NCI-H774 (cell line): ENCODE measurements around the gene GPX4.

Experiments used
- DNase-seq: peaks from one replicate; lab custom pipeline; 2025; lab: John Stamatoyannopoulos, UW

Gene GPX4

DNA sequence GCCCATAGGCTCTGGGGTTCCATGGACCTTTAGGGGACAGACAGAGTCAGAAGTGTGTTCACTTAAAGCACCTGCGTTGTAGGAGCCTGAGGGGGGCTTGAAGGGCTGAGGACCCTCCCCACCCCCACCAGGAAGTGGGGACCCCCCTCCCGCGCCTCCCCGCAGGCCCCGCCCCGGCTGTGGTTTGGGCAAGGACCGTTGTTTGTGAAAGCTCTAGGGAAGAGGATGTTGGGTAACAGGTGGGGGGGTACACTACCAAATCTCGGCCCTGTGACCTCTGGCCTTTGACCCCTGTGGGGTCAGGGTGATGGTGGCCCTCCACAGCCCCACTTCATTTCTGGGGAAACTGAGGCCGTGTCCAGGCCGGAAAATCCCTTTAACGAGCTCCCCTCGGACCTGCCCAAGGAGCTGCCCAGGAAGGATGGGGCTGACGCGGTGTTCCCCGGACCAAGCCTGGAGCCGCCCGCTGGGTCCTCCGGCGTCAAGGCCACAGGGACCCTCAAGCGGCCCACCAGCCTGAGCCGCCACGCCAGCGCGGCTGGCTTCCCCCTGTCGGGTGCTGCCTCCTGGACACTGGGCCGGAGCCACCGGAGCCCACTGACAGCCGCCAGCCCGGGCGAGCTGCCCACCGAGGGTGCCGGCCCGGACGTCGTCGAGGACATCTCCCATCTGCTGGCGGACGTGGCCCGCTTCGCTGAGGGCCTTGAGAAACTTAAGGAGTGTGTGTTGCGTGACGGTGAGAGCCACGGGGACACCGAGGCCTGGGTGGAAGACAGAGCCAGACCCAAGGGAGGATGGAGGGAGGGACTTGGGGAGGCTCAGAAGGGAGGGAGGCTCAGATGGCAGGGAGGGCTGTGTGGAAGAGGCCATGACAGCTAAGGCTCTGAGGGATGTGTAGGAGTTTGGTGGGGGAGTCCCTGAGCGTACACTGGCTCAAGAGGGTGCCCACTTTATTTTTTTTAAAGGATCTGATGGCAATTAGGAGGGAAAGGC lies 35.5 kb upstream of the GPX4 start:
- DNase-seq, result no peak

DNA sequence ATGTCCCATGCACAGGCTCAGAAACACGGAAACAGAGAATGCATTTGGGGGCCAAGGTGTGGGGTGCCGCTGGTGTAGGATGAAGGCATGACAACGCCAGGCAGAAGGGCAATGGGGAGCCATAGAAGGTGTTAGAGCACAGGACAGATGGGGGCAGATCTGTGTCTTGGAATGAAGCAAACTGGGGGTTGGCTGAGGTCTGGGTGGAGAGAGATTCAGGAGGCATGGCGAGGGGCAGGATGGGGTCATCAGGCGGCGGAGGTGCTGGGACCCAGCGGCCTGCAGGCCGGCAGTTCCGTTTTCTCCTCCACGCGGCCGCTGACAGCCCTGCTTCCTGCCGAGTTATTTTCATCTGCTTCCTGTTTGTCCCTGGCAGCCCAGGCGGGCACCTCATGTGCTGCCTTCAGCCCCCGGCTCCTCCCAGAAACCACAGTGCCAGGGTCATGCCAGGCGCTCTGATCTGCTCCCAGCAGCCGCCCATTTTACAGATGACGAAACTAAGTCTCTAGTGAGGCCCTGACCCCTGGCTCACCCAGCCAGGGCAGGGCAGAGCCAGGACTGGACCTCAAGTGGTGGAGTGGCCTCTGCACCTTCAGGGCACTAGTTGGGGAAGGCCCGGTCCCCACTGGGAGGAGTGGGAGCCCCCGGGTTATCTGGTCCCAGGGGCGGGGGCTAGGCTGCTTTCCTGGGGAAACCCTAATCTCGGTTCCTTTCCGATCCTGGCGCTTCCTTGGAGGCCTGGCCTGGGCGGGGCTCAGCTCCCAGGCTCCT lies 34.6 kb upstream of the GPX4 start:
- DNase-seq, result no peak

DNA sequence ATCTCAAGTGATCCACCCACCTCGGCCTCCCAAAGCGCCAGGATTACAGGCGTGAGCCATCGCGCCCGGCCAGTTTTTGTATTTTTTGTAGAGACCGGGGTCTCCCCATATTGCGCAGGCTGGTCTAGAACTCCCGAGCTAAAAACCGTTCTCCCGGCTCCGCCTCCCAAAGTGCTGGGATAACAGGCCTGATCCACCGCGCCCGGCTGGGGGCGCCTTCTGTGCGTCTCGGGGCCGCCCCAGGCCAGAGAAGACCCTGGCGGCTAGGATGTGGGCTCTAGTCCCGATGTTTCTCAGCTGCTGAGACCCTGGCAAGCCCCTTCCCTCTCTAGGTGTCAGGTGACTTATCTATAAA lies 33.2 kb upstream of the GPX4 start:
- no peak for DNase-seq

DNA sequence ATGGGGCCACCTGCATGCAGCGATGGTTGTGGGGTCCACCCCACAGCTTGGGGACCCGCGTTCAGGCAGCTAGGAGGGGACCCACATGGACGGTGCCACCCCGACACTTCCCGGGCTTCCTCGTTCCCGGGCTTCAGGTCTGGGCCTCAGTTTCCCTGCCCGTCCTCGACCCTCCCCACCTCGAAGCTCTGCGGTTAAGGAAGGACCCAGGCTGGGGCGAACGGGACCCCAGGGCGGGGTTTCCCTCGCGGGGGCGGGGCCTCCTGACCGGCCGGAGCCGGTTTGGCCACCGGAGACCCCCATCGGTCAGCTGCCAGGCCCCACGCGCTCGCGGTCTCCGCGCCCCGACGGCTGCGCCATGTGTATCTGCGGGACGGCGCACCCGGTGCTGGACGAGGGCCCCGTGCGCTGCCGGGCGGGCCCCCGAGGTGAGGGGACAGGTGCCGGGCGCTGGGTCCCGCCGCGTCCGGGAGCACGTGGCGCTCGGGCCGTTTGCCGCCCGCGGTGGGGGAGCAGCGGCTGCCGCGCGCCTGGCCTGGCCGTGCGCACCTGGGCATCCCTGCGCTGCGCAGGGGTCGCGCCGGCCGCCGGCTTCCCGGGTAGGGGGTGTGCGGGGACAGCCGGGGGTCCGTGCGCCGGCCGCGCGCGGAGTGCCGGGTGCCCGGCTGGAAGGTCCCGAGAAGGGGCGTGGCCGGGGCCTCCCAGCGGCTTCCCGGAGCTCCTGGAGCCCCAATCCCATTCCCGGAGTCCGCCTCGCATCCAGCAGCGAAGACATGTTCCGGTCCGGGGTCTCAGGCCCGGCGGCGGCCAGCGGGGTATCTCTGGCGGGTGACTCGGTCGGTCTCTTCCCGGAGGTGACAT lies 32.6 kb upstream of the GPX4 start:
- no peak for DNase-seq

DNA sequence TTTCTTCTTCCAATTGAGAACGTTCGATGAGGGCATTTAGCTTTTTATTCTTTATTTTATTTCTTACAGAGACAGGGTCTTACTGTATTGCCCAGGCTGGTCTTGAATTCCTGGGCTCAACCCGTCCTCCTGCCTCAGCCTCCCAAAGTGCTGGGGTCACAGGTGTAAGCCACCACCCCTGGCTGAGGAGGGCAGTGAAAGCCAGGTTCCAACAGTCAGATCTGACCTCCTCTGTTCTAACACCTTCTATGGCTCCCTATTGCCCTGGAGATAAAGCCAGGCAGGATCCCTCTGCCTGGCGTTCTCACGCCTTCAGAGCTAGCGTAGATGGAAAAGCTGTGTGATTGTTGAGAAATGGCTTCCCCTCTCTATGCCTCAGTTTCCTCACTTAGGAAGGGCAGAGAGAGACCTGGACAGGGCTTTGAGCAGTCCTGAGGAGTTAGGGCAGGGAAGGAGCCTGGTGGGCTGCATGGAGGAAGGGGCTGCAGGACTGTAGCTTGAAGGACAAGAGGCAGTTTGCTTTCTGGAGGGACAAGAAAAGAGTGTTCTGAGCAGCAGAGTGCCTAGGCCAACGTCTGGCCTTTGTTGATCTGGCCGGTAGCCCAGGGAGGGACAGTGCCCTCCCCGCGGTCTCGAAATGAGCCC lies 31.3 kb upstream of the GPX4 start:
- no peak for DNase-seq

DNA sequence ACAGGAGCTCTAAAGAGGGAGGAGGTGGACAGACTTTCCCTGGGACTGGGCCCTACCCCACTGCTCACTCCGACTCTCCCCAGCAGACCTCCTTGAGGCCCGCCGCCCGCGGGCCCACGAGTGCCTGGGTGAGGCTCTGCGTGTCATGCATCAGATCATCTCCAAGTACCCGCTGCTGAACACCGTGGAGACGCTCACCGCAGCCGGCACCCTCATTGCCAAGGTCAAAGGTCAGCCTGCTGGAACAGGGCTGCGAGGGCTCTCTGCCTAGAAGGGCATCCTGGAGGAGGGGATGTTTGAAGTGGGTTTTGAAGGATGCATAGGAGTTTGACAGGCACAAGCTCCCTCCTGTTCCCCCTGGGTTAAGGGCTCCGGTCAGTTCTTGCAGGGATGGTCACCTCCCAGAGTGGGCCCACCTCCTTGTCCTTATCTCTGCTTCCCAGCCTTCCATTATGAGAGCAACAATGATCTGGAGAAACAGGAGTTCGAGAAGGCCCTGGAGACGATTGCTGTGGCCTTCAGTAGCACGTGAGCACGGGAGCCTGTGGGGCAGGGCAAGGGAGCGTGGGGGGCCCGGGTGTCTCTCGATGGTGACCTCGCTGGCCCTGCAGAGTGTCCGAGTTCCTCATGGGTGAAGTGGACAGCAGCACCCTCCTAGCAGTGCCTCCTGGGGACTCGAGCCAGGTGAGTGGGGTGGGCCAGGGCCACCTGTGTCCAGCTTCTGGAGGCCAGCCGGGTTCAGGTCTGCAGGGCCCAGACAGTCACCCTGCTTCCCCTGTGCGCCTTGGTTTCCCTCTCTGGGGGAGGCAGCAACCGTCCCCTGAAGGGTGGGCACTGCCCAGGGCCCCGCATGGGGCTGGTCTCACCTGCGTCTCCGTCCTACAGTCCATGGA lies 30.5 kb upstream of the GPX4 start:
- DNase-seq, result no peak

DNA sequence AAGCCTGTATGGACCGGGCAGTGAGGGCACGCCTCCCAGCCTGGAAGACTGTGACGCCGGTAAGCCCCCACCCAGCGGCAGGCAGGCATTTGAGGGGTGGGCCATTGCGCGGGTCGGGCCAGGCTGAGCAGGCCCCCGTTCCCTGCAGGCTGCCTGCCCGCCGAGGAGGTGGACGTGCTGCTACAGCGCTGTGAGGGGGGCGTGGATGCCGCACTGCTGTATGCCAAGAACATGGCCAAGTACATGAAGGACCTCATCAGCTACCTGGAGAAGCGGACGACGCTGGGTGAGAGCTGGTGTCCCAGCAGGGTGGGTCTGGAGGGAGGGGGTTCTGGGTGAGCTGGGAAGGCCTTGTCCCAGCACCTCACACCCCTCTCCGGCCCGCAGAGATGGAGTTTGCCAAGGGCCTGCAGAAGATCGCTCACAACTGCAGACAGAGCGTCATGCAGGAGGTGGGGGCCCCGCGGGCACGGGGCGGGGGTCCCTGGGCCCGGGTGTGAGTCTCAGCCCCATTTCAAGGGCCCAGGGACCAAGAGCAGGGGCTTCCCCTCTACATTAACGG lies 29.8 kb upstream of the GPX4 start:
- no peak for DNase-seq

DNA sequence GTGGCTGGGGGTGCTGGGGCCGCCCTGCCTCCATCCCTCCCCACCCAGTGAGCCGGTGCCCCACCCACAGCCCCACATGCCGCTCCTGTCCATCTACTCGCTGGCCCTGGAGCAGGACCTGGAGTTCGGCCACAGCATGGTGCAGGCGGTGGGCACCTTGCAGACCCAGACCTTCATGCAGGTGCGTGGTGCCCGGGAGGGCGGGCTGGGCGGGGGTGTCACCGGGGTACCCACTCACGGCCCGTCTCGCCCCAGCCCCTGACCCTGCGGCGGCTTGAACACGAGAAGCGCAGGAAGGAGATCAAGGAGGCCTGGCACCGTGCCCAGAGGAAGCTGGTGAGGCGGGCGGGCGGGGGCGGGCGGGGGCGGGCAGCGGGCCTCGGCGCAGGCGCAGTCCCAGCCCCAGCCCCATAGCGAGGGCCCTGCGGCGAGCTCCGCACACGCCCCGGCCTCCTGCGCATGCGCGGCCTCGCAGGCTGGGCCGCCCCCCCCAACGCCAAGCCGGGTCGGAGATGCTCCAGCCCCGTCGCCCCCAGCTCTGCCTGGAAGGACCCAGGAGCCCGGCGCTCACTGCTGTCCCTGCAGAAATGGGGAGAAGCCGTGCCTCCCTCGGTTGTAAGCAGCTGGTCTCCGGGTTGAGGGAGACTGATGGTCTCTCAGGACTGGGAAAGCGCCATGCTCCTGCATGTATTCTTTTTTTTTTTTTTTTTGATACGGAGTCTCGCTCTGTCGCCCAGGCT lies 29.1 kb upstream of the GPX4 start:
- peak; percentile 78 for DNase-seq

DNA sequence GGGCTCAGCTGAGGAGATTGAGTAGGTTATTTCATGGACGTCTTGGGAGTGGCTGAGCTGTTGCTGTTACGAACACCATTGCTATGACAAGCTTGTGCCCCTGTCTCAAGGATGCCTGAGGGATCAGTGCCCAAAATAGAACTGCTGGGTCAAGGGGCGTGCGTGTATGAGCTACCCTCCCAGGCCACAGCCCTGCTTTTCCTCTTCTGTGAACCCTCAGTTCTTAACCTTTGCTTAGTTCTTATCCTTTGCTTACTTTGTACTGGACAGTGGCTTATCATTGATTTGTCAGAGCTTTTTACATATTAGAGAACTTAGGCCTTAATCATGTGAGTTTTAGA lies 27.8 kb upstream of the GPX4 start:
- no peak for DNase-seq

DNA sequence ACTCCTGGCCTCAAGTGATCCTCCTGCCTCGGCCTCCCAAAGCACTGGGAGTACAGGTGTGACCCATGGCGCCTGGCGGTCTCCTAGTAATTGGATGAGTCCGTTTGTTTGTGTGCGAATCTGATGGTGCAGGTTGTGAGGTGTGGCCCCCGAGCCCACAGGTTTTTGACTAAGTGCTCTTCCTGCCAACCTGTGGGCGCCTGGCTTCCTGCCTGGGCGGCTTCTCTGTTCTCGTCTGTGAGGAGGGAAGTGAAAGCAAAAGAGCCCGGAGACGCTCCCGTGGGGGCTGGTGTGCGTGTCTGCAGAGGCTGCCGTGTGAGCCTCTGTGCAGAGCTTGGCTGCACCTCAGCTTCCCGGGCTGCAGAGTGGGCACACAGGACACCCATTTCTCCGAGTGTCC lies 26.8 kb upstream of the GPX4 start:
- no peak for DNase-seq

DNA sequence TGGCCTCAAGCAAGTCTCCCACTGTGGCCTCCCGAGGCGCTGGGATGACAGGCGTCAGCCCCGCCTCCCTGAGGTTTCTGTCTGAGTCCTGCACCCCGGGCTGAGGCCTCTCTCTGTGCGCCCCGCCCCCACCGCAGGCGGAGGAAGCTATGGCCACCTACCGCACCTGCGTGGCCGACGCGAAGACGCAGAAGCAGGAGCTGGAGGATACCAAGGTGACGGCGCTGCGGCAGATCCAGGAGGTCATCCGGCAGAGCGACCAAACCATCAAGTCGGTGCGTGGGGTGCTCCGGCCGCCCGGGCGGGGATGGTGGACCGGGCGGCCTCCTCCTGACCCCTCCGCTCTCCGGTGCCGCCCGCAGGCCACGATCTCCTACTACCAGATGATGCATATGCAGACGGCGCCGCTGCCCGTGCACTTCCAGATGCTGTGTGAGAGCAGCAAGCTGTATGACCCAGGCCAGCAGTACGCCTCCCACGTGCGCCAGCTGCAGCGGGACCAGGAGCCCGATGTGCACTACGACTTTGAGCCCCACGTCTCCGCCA lies 24.2 kb upstream of the GPX4 start:
- no peak for DNase-seq

DNA sequence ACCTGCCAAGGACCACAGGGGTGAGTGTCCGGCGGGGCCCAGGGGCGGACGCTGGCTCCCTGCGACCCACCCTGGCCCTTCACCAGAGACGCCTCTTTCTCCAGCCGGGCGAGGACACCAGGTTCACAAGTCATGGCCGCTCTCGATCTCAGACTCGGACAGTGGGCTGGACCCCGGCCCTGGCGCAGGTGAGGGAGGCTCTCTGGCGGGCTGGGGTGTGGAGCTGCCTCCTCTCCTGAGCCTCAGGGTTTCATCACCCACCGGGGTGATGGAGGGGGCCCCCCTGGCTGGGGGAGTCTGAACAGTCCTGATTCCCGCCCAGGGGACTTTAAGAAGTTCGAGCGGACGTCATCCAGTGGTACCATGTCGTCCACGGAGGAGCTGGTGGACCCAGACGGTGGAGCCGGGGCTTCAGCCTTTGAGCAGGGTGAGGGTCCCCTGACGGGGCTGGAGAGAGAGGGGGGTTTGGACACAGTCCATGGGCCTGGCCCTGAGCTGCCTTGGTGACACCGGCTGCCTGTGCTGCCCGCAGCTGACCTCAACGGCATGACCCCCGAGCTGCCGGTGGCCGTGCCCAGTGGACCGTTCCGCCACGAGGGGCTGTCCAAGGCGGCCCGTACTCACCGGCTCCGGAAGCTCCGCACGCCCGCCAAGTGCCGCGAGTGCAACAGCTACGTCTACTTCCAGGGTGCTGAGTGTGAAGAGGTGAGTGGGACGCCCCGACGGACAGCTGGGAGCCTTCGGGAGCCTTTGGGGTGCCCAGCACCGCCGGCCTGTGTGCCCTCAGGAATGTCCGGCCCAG lies 23.2 kb upstream of the GPX4 start:
- no peak for DNase-seq

DNA sequence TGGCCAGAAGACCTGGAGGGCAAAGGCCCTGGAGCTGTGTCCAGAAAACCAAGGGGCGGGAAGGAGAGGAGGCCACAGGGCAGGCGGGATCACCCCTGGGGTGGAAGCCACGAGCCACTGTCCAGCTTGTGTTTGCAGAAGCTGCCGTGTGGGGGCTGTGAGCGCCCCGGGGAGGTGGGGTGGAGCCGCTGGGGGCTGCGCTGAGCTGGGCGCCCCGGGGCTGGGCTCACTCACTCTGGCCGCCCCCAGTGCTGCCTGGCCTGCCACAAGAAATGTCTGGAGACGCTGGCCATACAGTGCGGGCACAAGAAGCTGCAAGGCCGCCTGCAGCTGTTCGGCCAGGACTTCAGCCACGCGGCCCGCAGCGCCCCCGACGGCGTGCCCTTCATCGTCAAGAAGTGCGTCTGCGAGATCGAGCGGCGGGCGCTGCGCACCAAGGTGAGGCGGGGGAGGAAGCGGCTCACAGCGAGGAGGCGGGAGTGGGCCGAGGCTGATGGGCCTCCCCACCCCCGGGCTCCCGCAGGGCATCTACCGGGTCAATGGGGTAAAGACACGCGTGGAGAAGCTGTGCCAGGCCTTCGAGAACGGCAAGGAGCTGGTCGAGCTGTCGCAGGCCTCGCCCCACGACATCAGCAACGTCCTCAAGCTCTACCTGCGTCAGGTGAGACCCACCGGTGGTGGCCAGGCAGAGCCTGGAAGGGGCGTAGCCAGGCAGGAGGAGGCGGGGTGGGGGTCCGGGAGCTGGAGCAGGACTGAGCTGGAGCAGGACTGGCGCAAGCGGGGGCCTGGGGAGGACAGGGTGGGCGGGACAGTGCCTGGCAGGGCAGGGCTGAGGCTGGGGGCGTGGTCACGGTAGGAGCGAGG lies 22.3 kb upstream of the GPX4 start:
- DNase-seq, result peak; percentile 59

DNA sequence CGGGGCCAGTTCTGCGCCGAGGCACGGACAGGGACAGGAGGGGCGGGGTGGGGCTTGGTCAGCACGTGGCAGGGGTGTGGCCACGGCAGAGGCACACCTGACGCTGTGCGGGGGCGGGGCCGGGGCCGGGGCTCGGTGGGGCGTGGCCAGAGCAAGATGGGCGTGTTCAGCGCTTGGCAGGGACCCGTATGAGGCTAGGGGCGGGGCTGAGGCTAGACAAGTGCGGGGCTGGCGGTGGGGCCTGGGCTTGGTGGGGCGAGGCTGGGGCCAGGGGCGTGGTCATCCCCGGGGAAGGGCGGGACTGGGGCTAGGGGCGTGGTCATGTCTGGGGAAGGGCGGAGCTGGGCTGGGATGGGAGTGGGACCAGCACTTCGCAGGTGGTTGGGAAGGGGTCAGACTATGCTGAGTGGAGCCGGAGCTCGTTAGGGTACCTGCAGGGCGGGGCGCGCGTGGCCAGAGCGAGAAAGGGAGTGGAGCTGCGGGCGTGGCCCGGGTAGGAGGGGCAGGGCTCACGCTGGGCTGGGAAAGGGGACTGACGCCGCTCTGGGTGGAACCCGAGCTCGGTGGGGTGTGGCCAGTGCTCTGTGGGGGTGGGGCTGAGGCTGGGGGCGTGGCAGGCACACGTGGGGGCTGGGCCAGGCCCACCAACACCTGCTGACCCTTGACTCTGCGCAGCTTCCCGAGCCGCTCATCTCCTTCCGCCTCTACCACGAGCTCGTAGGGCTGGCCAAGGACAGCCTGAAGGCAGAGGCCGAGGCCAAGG lies 21.4 kb upstream of the GPX4 start:
- DNase-seq, result peak; percentile 98

DNA sequence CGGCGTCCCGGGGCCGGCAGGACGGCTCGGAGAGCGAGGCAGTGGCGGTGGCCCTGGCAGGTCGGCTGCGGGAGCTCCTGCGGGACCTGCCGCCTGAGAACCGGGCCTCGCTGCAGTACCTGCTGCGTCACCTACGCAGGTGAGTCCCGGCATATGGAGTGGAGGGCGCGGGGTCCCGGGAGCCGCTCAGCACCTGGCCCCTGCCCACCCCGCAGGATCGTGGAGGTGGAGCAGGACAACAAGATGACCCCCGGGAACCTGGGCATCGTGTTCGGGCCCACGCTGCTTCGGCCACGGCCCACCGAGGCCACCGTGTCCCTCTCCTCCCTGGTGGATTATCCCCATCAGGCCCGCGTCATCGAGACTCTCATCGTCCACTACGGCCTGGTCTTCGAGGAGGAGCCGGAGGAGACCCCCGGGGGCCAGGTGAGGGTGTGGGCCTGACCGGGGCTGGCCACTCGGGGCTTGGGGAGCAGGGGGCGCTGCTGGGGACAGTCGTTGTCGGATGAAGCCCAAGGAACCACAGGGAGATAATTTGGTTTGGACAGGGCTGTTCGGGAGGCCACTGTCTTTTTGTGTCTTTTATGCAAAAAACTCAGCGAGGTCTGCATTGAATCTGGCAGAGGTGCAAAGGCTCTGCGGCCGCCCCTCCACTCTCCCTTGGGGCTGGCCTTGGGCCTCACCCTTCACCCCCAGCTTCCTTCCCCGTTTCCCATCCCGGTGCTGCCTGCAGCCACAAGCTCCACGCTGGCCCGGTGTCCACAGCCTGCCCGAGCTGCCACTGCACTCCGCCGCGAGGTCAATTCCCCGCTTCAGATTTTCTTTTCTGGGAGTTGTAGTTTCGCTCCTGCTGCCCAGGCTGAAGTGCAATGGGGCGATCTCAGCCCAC lies 20.6 kb upstream of the GPX4 start:
- no peak for DNase-seq
